ENCODE data around the gene PHIP. TPM values are rescaled to one million over a fixed set of nuclear protein-coding genes. Genes with fewer than 3 reads are reported as not detected.

PHIP gene
- total RNA-seq, 4 donors from 2014 or later: 20.2 to 65.2 (median 25.1) TPM

GRCh38 chr6:79070206-79070825 lies 7.7 kb downstream of the PHIP start:
- no peak overlapping the region for H3K27ac ChIP-seq
- H3K36me3 ChIP-seq: no peaks in the 10 kb centered on the region
- TF ChIP-seq POLR2A (IDR thresholded peaks at IDR 0.05): no peak
- TF ChIP-seq CTCF (IDR thresholded peaks at IDR 0.05): no peak
- no peak overlapping the region for H3K4me3 ChIP-seq
- H3K4me1 ChIP-seq: peaks cover 0 to 3% (median 0%) of the 10 kb centered on the region in 4 donors
- no peaks in the 10 kb centered on the region for H3K27me3 ChIP-seq
- no peak for DNase-seq
- no peaks in the 10 kb centered on the region for H3K9me3 ChIP-seq

- TF ChIP-seq POLR2A (IDR thresholded peaks at IDR 0.05): no peak
- TF ChIP-seq CTCF (IDR thresholded peaks at IDR 0.05): no peak
- Histone ChIP-seq H3K27ac (no peak overlapping the region), H3K4me1 (peaks cover 0 to 12% (median 0%) of the 10 kb centered on the region in 4 donors), H3K9me3 (no peaks in the 10 kb centered on the region), H3K4me3 (no peak overlapping the region), H3K27me3 (no peaks in the 10 kb centered on the region), H3K36me3 (no peaks in the 10 kb centered on the region)
- DNase-seq: no peak
Observed at GRCh38 chr6:79066828-79067227, 11.2 kb downstream of the PHIP start.

GRCh38 chr6:79066330-79066729 lies 11.7 kb downstream of the PHIP start:
- TF ChIP-seq POLR2A (IDR thresholded peaks at IDR 0.05) (no peak), CTCF (IDR thresholded peaks at IDR 0.05) (no peak)
- no peaks in the 10 kb centered on the region for H3K36me3 ChIP-seq
- H3K9me3 ChIP-seq: no peaks in the 10 kb centered on the region
- no peaks in the 10 kb centered on the region for H3K27me3 ChIP-seq
- H3K4me3 ChIP-seq: no peak overlapping the region
- DNase-seq: no peak
- no peak overlapping the region for H3K27ac ChIP-seq
- H3K4me1 ChIP-seq: peaks cover 0 to 12% (median 0%) of the 10 kb centered on the region in 4 donors

GRCh38 chr6:79065232-79065631 lies 12.8 kb downstream of the PHIP start:
- H3K4me3 ChIP-seq: no peak overlapping the region
- H3K36me3 ChIP-seq: peaks cover 0 to 3% (median 0%) of the 10 kb centered on the region in 3 donors
- no peaks in the 10 kb centered on the region for H3K9me3 ChIP-seq
- no peak for DNase-seq
- no peak overlapping the region for H3K27ac ChIP-seq
- H3K27me3 ChIP-seq: no peaks in the 10 kb centered on the region
- TF ChIP-seq CTCF (IDR thresholded peaks at IDR 0.05) (no peak), POLR2A (IDR thresholded peaks at IDR 0.05) (no peak)
- peaks cover 0 to 12% (median 0%) of the 10 kb centered on the region in 4 donors for H3K4me1 ChIP-seq

- Histone ChIP-seq H3K9me3 (no peaks in the 10 kb centered on the region), H3K36me3 (peaks cover 0 to 9% (median 0%) of the 10 kb centered on the region in 3 donors), H3K4me3 (no peak overlapping the region), H3K27me3 (no peaks in the 10 kb centered on the region), H3K4me1 (peaks cover 0 to 12% (median 0%) of the 10 kb centered on the region in 4 donors), H3K27ac (no peak overlapping the region)
- no peak for TF ChIP-seq CTCF (IDR thresholded peaks at IDR 0.05)
- no peak for TF ChIP-seq POLR2A (IDR thresholded peaks at IDR 0.05)
- no peak for DNase-seq
Observed at GRCh38 chr6:79064635-79065034, 13.4 kb downstream of the PHIP start.

Measured in Peyer's patch (tissue), 4 donors.